AG04450 (cell line): ENCODE data around the gene VPS51. TPM values are rescaled to one million over a fixed set of nuclear protein-coding genes. Genes with fewer than 3 reads are reported as not detected.

Experiments
- CTCF ChIA-PET: fragments of 300-600, 350-600 bp; formaldehyde crosslinking; extraction: SDS; loops from one replicate; lab custom pipeline; 2022; ENCODE audit warnings: antibody characterized with exemption, inconsistent platforms; lab: Charles Lee
- POLR2A ChIA-PET: fragments of 350-600 bp; formaldehyde crosslinking; extraction: SDS; loops from one replicate; lab custom pipeline; 2021; ENCODE audit warnings: antibody characterized with exemption, inconsistent platforms; lab: Yijun Ruan, JAX
- DNase-seq: peaks from one replicate; pipeline ENCODE4 v3.0.0-alpha.2; 2011; ENCODE audit warnings: low read depth, low spot score
- H3K27ac ChIP-seq: one replicate; pipeline ENCODE4 v1.5.1; 2012; ENCODE audit warnings: low read depth, low read length, control low read depth
- H3K27me3 ChIP-seq: one replicate; pipeline ENCODE4 v1.6.0; 2012; ENCODE audit warnings: low read length; ENCODE audit not compliant: control insufficient read depth, insufficient read depth
- H3K4me3 ChIP-seq: 2 replicates; pipeline ENCODE4 v1.5.1; 2011; ENCODE audit warnings: mild to moderate bottlenecking, low read depth, low read length, control low read depth
- H3K9me3 ChIP-seq: 2 replicates; pipeline ENCODE4 v1.5.1; 2012; ENCODE audit warnings: low read length; ENCODE audit not compliant: control insufficient read depth, insufficient read depth
- polyA plus RNA-seq: library from polyadenylated mRNA; depleted of rRNA; stranded (reverse); fragments of >200 nt; gene quantifications from 2 replicates; pipeline ENCODE4 v1.2.3, GENCODE V29; 2011; rRNA removed
- small RNA-seq: library from RNA; depleted of rRNA; stranded (forward); fragments of <200 nt; gene quantifications from one replicate; pipeline ENCODE3, GENCODE V24; 2012; ENCODE audit warnings: low read depth; ENCODE audit not compliant: insufficient read length
- TF ChIP-seq, protein P1 (sequence below): IDR thresholded peaks from 2 replicates; pipeline ENCODE4 v1.5.1; 2011; ENCODE audit warnings: low read depth, low read length, control low read depth, inconsistent platforms

VPS51 gene
- polyA plus RNA-seq, 1 experiment: 38.9 TPM

DNA sequence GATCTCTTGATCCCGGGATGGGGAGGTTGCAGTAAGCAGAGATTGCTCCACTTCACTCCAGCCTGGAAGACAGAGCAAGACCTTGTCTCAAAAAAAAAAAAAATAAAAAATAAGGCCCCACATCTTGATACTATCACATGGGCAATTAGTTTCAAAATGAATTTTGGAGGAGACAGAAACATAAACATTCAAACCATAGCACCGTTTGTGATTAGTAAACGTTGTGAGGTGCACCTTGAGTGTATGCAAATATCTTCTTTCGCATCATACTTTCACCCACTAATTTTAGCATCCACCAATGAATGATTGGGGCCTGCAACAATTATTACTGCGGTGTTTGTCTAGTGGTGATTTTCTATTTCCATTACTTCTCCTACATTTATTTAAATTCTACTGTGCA lies 63.0 kb downstream of the VPS51 start:
- H3K27ac ChIP-seq: no peak overlapping the region
- CTCF ChIA-PET: no interaction called here
- POLR2A ChIA-PET: no interaction called here

GRCh38 chr11:65160643-65161042 lies 64.6 kb downstream of the VPS51 start:
- POLR2A ChIA-PET: no interaction called here
- Histone ChIP-seq H3K9me3 (no peaks in the 10 kb centered on the region), H3K4me3 (no peak overlapping the region), H3K27ac (no peak overlapping the region), H3K27me3 (no peaks in the 10 kb centered on the region)
- no peak for DNase-seq
- CTCF ChIA-PET: no interaction called here
- TF ChIP-seq, protein P1, sequence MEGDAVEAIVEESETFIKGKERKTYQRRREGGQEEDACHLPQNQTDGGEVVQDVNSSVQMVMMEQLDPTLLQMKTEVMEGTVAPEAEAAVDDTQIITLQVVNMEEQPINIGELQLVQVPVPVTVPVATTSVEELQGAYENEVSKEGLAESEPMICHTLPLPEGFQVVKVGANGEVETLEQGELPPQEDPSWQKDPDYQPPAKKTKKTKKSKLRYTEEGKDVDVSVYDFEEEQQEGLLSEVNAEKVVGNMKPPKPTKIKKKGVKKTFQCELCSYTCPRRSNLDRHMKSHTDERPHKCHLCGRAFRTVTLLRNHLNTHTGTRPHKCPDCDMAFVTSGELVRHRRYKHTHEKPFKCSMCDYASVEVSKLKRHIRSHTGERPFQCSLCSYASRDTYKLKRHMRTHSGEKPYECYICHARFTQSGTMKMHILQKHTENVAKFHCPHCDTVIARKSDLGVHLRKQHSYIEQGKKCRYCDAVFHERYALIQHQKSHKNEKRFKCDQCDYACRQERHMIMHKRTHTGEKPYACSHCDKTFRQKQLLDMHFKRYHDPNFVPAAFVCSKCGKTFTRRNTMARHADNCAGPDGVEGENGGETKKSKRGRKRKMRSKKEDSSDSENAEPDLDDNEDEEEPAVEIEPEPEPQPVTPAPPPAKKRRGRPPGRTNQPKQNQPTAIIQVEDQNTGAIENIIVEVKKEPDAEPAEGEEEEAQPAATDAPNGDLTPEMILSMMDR: no peak

More for the DNA sequence above, 63.0 kb downstream of the VPS51 start:
- H3K9me3 ChIP-seq: no peaks in the 10 kb centered on the region
- no peak overlapping the region for H3K4me3 ChIP-seq
- DNase-seq: no peak
- H3K27me3 ChIP-seq: no peaks in the 10 kb centered on the region
- TF ChIP-seq, protein P1: no peak

Small RNAs within 50 kb of the gene (small RNA-seq; reads per million reads assigned to genes)
- gene HIGD1AP10 (not detected), gene PDCL2P2 (not detected), gene RNU2-23P (not detected)

Other genes starting within 250 kb of the VPS51 start
- 56.1 and 77.7 TPM in 2 replicates for gene EHD1, start 217.6 kb upstream of the VPS51 start, polyA plus RNA-seq
- gene ATG2A, start 179.0 kb upstream of the VPS51 start, polyA plus RNA-seq: 3.7 and 5.1 TPM in 2 replicates
- 11.2 and 16.6 TPM in 2 replicates for gene PPP2R5B, start 171.5 kb upstream of the VPS51 start, polyA plus RNA-seq
- gene GPHA2, start 160.3 kb upstream of the VPS51 start, polyA plus RNA-seq: not detected in 2 replicates
- gene MAJIN, start 124.1 kb upstream of the VPS51 start, polyA plus RNA-seq: not detected in 2 replicates
- gene BATF2, start 99.2 kb upstream of the VPS51 start, polyA plus RNA-seq: 1.5 and 2.1 TPM in 2 replicates
- gene ARL2, start 82.1 kb upstream of the VPS51 start, polyA plus RNA-seq: 60.7 and 76.5 TPM in 2 replicates
- 8.0 and 10.5 TPM in 2 replicates for gene SNX15, start 68.8 kb upstream of the VPS51 start, polyA plus RNA-seq
- 4.5 and 5.3 TPM in 2 replicates for gene SAC3D1, start 55.0 kb upstream of the VPS51 start, polyA plus RNA-seq
- gene NAALADL1, start 37.7 kb upstream of the VPS51 start, polyA plus RNA-seq: 9.4 and 12.0 TPM in 2 replicates
- gene CDCA5, start 12.2 kb upstream of the VPS51 start, polyA plus RNA-seq: 4.2 and 5.2 TPM in 2 replicates
- gene ZFPL1, start 12.0 kb upstream of the VPS51 start, polyA plus RNA-seq: 30.9 and 39.1 TPM in 2 replicates
- gene TM7SF2, start 15.7 kb downstream of the VPS51 start, polyA plus RNA-seq: 10.3 and 15.1 TPM in 2 replicates
- 3.1 and 3.6 TPM in 2 replicates for gene ZNHIT2, start 21.5 kb downstream of the VPS51 start, polyA plus RNA-seq
- gene FAU, start 25.9 kb downstream of the VPS51 start, polyA plus RNA-seq: 426 and 504 TPM in 2 replicates
- 54.2 and 55.7 TPM in 2 replicates for gene MRPL49, start 26.1 kb downstream of the VPS51 start, polyA plus RNA-seq
- gene SYVN1, start 38.3 kb downstream of the VPS51 start, polyA plus RNA-seq: 18.7 and 27.7 TPM in 2 replicates
- gene SPDYC, start 74.0 kb downstream of the VPS51 start, polyA plus RNA-seq: not detected in 2 replicates
- 84.1 and 123 TPM in 2 replicates for gene CAPN1, start 85.7 kb downstream of the VPS51 start, polyA plus RNA-seq
- 10.4 and 14.1 TPM in 2 replicates for gene POLA2, start 165.7 kb downstream of the VPS51 start, polyA plus RNA-seq
- gene CDC42EP2, start 218.7 kb downstream of the VPS51 start, polyA plus RNA-seq: 14.3 and 21.1 TPM in 2 replicates
- 43.7 and 52.0 TPM in 2 replicates for gene DPF2, start 237.6 kb downstream of the VPS51 start, polyA plus RNA-seq